BLaER1 treated with 17β-estradiol and CSF1 and Interleukin-3, amounts not matched to agents 10 nM and 100 nM (cell line): ENCODE measurements around the gene ROBO1.

Experiments
- H3K27ac ChIP-seq, 11 experiments: shearing (Covaris generic); formaldehyde crosslinking; 2 replicates each; pipeline ENCODE4 v1.8.1; 2022
- H3K27me3 ChIP-seq, 11 experiments: shearing (Covaris generic); formaldehyde crosslinking; 2 replicates each; pipeline ENCODE4 v1.8.1; 2022
- H3K36me3 ChIP-seq, 11 experiments: shearing (Covaris generic); formaldehyde crosslinking; 2 replicates each; pipeline ENCODE4 v1.8.1; 2022
- H3K4me1 ChIP-seq, 10 experiments: shearing (Covaris generic); formaldehyde crosslinking; 2 replicates each; pipeline ENCODE4 v1.8.1; 2022
- H3K4me2 ChIP-seq, 11 experiments: shearing (Covaris generic); formaldehyde crosslinking; 2 replicates each; pipeline ENCODE4 v1.8.1; 2022
- H3K4me3 ChIP-seq, 10 experiments: shearing (Covaris generic); formaldehyde crosslinking; 2 replicates each; pipeline ENCODE4 v1.8.1; 2022
- H3K9ac ChIP-seq, 11 experiments: shearing (Covaris generic); formaldehyde crosslinking; 2 replicates each; pipeline ENCODE4 v1.8.1; 2022
- H3K9me3 ChIP-seq, 11 experiments: shearing (Covaris generic); formaldehyde crosslinking; replicated peaks in 1 of 11; 2 replicates each; pipeline ENCODE4 v1.8.1; 2022
- H4K20me1 ChIP-seq, 11 experiments: shearing (Covaris generic); formaldehyde crosslinking; 2 replicates each; pipeline ENCODE4 v1.8.1; 2022
- Cebpa-rat ChIP-seq, 11 experiments: shearing (Covaris generic); IDR thresholded peaks; 2 replicates each; pipeline ENCODE4 v1.8.1; 2022

The ROBO1 gene

GRCh38 chr3:79497447-79498111 is 270.2 kb downstream of the ROBO1 start:
- no peaks in the 10 kb centered on the region for H4K20me1 ChIP-seq

GRCh38 chr3:79491029-79491641 is 276.7 kb downstream of the ROBO1 start:
- Histone ChIP-seq H3K27me3 (no peaks in the 10 kb centered on the region), H3K4me1 (no peaks in the 10 kb centered on the region), H3K9me3 (no peaks in the 10 kb centered on the region), H4K20me1 (no peaks in the 10 kb centered on the region), H3K4me2 (no peak overlapping the region), H3K27ac (no peak overlapping the region), H3K9ac (no peak overlapping the region), H3K4me3 (no peak overlapping the region), H3K36me3 (no peaks in the 10 kb centered on the region)
- TF ChIP-seq Cebpa-rat (IDR thresholded peaks at IDR 0.05) = no peak

More at GRCh38 chr3:79497447-79498111, 270.2 kb downstream of the ROBO1 start:
- no peak overlapping the region for H3K27ac ChIP-seq
- H3K4me1 ChIP-seq = no peaks in the 10 kb centered on the region
- H3K36me3 ChIP-seq = no peaks in the 10 kb centered on the region
- no peak for TF ChIP-seq Cebpa-rat (IDR thresholded peaks at IDR 0.05)
- H3K4me2 ChIP-seq = no peak overlapping the region
- peaks cover 7 to 12% (median 9%) of the 10 kb centered on the region in 11 experiments; a peak in 20 of 22 replicates for H3K9me3 ChIP-seq
- no peak overlapping the region for H3K9ac ChIP-seq
- no peaks in the 10 kb centered on the region for H3K27me3 ChIP-seq
- no peak overlapping the region for H3K4me3 ChIP-seq

- Histone ChIP-seq H3K4me3 (no peak overlapping the region), H3K9me3 (no peaks in the 10 kb centered on the region), H3K4me2 (no peak overlapping the region), H3K36me3 (no peaks in the 10 kb centered on the region), H4K20me1 (no peaks in the 10 kb centered on the region), H3K4me1 (no peaks in the 10 kb centered on the region), H3K9ac (no peak overlapping the region), H3K27me3 (no peaks in the 10 kb centered on the region), H3K27ac (no peak overlapping the region)
- no peak for TF ChIP-seq Cebpa-rat (IDR thresholded peaks at IDR 0.05)
Observed at GRCh38 chr3:79490165-79491028, 277.4 kb downstream of the ROBO1 start.

GRCh38 chr3:79488407-79488806 is 279.4 kb downstream of the ROBO1 start:
- no peaks in the 10 kb centered on the region for H4K20me1 ChIP-seq
- H3K4me2 ChIP-seq = no peak overlapping the region
- H3K4me3 ChIP-seq = no peak overlapping the region
- H3K9ac ChIP-seq = no peak overlapping the region
- no peak for TF ChIP-seq Cebpa-rat (IDR thresholded peaks at IDR 0.05)
- no peaks in the 10 kb centered on the region for H3K9me3 ChIP-seq
- H3K36me3 ChIP-seq = no peaks in the 10 kb centered on the region
- H3K27ac ChIP-seq = no peak overlapping the region
- no peaks in the 10 kb centered on the region for H3K4me1 ChIP-seq
- no peaks in the 10 kb centered on the region for H3K27me3 ChIP-seq

- H4K20me1 ChIP-seq = no peaks in the 10 kb centered on the region
- H3K4me3 ChIP-seq = no peak overlapping the region
- TF ChIP-seq Cebpa-rat (IDR thresholded peaks at IDR 0.05) = no peak
- no peak overlapping the region for H3K4me2 ChIP-seq
- no peaks in the 10 kb centered on the region for H3K27me3 ChIP-seq
- no peaks in the 10 kb centered on the region for H3K36me3 ChIP-seq
- H3K4me1 ChIP-seq = no peaks in the 10 kb centered on the region
- no peak overlapping the region for H3K9ac ChIP-seq
- no peak overlapping the region for H3K27ac ChIP-seq
- no peaks in the 10 kb centered on the region for H3K9me3 ChIP-seq
Observed at GRCh38 chr3:79480746-79481145, 287.1 kb downstream of the ROBO1 start.

- Histone ChIP-seq H3K27me3 (no peaks in the 10 kb centered on the region), H3K9ac (no peak overlapping the region), H3K36me3 (no peaks in the 10 kb centered on the region), H3K27ac (no peak overlapping the region), H3K4me1 (no peaks in the 10 kb centered on the region), H3K9me3 (no peaks in the 10 kb centered on the region), H3K4me2 (no peak overlapping the region), H3K4me3 (no peak overlapping the region), H4K20me1 (no peaks in the 10 kb centered on the region)
- TF ChIP-seq Cebpa-rat (IDR thresholded peaks at IDR 0.05) = no peak
Observed at GRCh38 chr3:79478620-79479019, 289.2 kb downstream of the ROBO1 start.

- no peak overlapping the region for H3K27ac ChIP-seq
- no peak overlapping the region for H3K4me2 ChIP-seq
- TF ChIP-seq Cebpa-rat (IDR thresholded peaks at IDR 0.05) = no peak
- no peak overlapping the region for H3K9ac ChIP-seq
- no peaks in the 10 kb centered on the region for H3K9me3 ChIP-seq
- no peaks in the 10 kb centered on the region for H3K36me3 ChIP-seq
- H3K4me3 ChIP-seq = no peak overlapping the region
- H3K27me3 ChIP-seq = no peaks in the 10 kb centered on the region
- no peaks in the 10 kb centered on the region for H4K20me1 ChIP-seq
- no peaks in the 10 kb centered on the region for H3K4me1 ChIP-seq
Observed at GRCh38 chr3:79477242-79477641, 290.6 kb downstream of the ROBO1 start.

- H3K27ac ChIP-seq = no peak overlapping the region
- H4K20me1 ChIP-seq = no peaks in the 10 kb centered on the region
- H3K27me3 ChIP-seq = no peaks in the 10 kb centered on the region
- no peak for TF ChIP-seq Cebpa-rat (IDR thresholded peaks at IDR 0.05)
- no peak overlapping the region for H3K9ac ChIP-seq
- no peaks in the 10 kb centered on the region for H3K9me3 ChIP-seq
- H3K36me3 ChIP-seq = no peaks in the 10 kb centered on the region
- no peaks in the 10 kb centered on the region for H3K4me1 ChIP-seq
- H3K4me3 ChIP-seq = no peak overlapping the region
- H3K4me2 ChIP-seq = no peak overlapping the region
Observed at GRCh38 chr3:79473993-79474392, 293.8 kb downstream of the ROBO1 start.

GRCh38 chr3:79467721-79468120 is 300.1 kb downstream of the ROBO1 start:
- Histone ChIP-seq H3K4me2 (no peak overlapping the region), H3K27ac (no peak overlapping the region), H3K4me3 (no peak overlapping the region), H3K36me3 (no peaks in the 10 kb centered on the region), H3K9me3 (no peaks in the 10 kb centered on the region), H3K9ac (no peak overlapping the region), H3K4me1 (no peaks in the 10 kb centered on the region), H4K20me1 (no peaks in the 10 kb centered on the region), H3K27me3 (no peaks in the 10 kb centered on the region)
- TF ChIP-seq Cebpa-rat (IDR thresholded peaks at IDR 0.05) = no peak
